ENCODE results near the gene AMFR.

- TF ChIP-seq CTCF (IDR thresholded peaks at IDR 0.05; ENCODE audit: low read length) (no peak), EZH2 (IDR thresholded peaks at IDR 0.05; ENCODE audit: borderline replicate concordance, low read length) (no peak)
Observed at GRCh38 chr16:56438038-56438437, 12.7 kb upstream of the AMFR start.
